Sigmoid colon (tissue), 4 donors: ENCODE results near the gene SBK3.

ENCODE experiments used
- CTCF ChIP-seq, 4 experiments: fragments of 450-650 bp in 3 of 4; fragments of 200-600 bp in 1 of 4; IDR thresholded peaks; one replicate each; pipeline ENCODE4 v1.5.1; 2016 to 2019; ENCODE audit warnings: antibody characterized with exemption in 4 of 4, mild to moderate bottlenecking in 3 of 4, moderate library complexity in 2 of 4
- EP300 ChIP-seq, 4 donors: sonication (generic); formaldehyde crosslinking; IDR thresholded peaks; one replicate each; pipeline ENCODE4 v1.6.1; 2017; ENCODE audit warnings: antibody characterized with exemption in 4 of 4
- POLR2A ChIP-seq, 2 donors: fragments of 450-650 bp; IDR thresholded peaks; one replicate each; pipeline ENCODE4 v1.6.1; 2016; ENCODE audit warnings: antibody characterized with exemption in 2 of 2, mild to moderate bottlenecking in 2 of 2, moderate library complexity in 2 of 2
- POLR2AphosphoS5 ChIP-seq, 4 donors: sonication (generic); formaldehyde crosslinking; IDR thresholded peaks; one replicate each; pipeline ENCODE4 v1.6.1; 2017; ENCODE audit warnings: antibody characterized with exemption in 4 of 4

DNA sequence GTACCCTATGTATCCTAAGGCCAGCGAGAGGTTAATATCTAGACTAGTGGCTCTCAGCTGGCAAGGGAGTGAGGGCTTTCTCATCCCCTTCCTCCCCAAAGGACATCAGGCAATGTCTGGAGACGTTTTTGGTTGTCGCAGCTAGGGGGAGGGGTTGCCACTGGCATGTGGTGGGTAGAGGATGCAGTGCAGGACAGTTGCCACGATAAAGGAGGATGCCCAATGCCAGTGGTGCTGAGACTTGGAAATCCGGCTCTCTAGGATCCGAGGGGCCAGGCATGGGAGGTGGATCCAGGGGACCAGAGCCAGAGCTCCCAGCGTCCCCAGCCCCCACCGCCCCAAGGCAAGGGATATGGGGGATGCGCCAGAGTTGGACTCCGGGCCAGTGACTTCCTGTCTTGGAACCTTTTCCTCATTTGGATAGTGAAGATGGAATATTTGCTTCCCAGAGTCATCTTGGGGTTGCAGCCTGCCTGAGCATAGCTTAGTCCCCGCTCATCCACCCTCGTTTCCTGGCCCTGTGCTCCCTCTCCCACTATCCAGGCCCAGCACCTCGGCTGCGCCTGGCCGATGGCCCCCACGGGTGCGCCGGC lies 52.2 kb downstream of the SBK3 start:
- TF ChIP-seq CTCF (IDR thresholded peaks at IDR 0.05) (no peak), POLR2A (IDR thresholded peaks at IDR 0.05) (no peak), POLR2AphosphoS5 (IDR thresholded peaks at IDR 0.05) (peak in 1 of 4 donors; percentile 28), EP300 (IDR thresholded peaks at IDR 0.05) (no peak)
